Germinal center (tissue), 1 donor: ENCODE data around the gene H2BK1.

Experiments
- DNase-seq: peaks from one replicate; pipeline ENCODE4 v3.0.0; 2012; ENCODE audit warnings: mixed read lengths, low spot score

H2BK1 gene

GRCh38 chr7:151178236-151178635 is 32.1 kb downstream of the H2BK1 start:
- no peak for DNase-seq

GRCh38 chr7:151177310-151177709 is 33.0 kb downstream of the H2BK1 start:
- DNase-seq, result no peak

GRCh38 chr7:151176401-151176800 is 33.9 kb downstream of the H2BK1 start:
- DNase-seq, result no peak

GRCh38 chr7:151175793-151176311 is 34.4 kb downstream of the H2BK1 start:
- no peak for DNase-seq

GRCh38 chr7:151175047-151175792 is 35.1 kb downstream of the H2BK1 start:
- no peak for DNase-seq

GRCh38 chr7:151174246-151175046 is 35.8 kb downstream of the H2BK1 start:
- DNase-seq, result peak; percentile 57

GRCh38 chr7:151173386-151174245 is 36.7 kb downstream of the H2BK1 start:
- DNase-seq, result no peak

GRCh38 chr7:151172273-151173141 is 37.8 kb downstream of the H2BK1 start:
- DNase-seq, result peak; percentile 87

- DNase-seq, result no peak
Measured at GRCh38 chr7:151168787-151169162, 41.5 kb downstream of the H2BK1 start.

GRCh38 chr7:151168003-151168786 is 42.1 kb downstream of the H2BK1 start:
- peak; percentile 76 for DNase-seq

- peak; percentile 37 for DNase-seq
Measured at GRCh38 chr7:151167197-151167961, 42.9 kb downstream of the H2BK1 start, which contains the start of gene GBX1. Gene GBX1 (minus strand): TSS chr7:151167694. CDS start chr7:151167548, 146 bp downstream.

GRCh38 chr7:151166629-151167196 is 43.6 kb downstream of the H2BK1 start:
- DNase-seq, result no peak

- DNase-seq, result no peak
Measured at GRCh38 chr7:151161757-151162156, 48.5 kb downstream of the H2BK1 start.
